C4-2B (cell line): ENCODE data around the gene SYT14.
"Not testable (repeated sequence)": the region's sequence is repeated elsewhere in the genome, so short reads cannot be mapped to it uniquely, and the experiment has no call there.

ENCODE experiments used
- H3K27ac ChIP-seq: fragments of 450-650 bp; 2 replicates; pipeline ENCODE4 v1.5.1; 2017
- CTCF ChIP-seq: fragments of 450-650 bp; conservative IDR thresholded peaks from 2 replicates; pipeline ENCODE4 v1.5.1; 2017; ENCODE audit warnings: mild to moderate bottlenecking
- ZFX ChIP-seq: fragments of 450-650 bp; IDR thresholded peaks from 2 replicates; pipeline ENCODE4 v1.6.1; 2017

SYT14 gene

GRCh38 chr1:210144736-210145135, 206.7 kb downstream of the SYT14 start:
- no peak overlapping the region for H3K27ac ChIP-seq
- TF ChIP-seq CTCF: no peak
- no peak for TF ChIP-seq ZFX

DNA sequence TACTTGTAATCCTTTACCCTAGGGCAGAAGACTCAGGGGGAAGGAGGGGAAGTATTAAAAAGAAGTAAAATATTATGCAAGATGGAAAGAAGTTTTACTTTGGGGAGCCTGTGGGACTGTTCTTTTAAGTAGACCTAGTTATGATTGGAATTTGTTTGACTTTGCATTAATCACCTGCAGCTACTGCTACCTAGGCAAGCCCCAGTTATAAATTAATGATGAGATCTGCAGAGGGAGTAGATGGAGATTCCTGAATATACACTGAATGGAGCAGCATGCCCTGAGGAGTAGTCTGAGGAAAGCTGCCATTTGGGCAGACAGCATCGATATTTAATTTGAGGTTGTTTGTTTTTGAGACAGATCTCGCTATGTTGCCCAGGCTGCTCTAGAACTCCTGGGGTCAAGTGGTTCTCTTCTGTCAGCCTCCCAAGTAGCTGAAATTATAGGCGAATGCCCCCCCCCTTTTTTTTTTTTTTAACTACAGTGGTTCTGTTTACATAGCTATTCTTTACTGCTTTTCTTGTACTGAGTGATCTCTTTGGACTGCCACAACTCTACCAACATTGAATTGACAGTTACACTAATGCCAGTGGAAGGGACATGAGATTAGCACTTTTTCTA, 213.1 kb downstream of the SYT14 start:
- no peak overlapping the region for H3K27ac ChIP-seq
- no peak for TF ChIP-seq CTCF
- no peak for TF ChIP-seq ZFX

DNA sequence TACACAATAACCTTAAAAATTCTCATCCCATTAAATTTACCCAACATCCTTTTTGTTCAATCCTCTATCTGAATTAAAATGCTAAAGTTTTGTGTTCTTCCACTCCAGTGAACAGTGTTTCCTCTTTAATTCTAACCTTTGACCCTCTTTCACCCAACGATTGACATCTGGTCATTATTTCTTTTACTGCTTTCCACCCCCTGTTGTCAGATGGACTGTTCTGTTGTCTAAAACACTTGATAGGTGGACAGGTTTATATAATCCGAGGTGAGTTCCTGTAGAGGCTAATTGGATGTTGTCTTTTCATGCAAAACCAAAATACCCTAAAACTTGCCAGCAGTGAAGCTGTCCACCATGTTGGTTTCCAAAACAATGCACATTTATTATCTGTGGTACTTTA, 221.2 kb downstream of the SYT14 start:
- H3K27ac ChIP-seq: no peak overlapping the region
- TF ChIP-seq CTCF: no peak
- no peak for TF ChIP-seq ZFX

DNA sequence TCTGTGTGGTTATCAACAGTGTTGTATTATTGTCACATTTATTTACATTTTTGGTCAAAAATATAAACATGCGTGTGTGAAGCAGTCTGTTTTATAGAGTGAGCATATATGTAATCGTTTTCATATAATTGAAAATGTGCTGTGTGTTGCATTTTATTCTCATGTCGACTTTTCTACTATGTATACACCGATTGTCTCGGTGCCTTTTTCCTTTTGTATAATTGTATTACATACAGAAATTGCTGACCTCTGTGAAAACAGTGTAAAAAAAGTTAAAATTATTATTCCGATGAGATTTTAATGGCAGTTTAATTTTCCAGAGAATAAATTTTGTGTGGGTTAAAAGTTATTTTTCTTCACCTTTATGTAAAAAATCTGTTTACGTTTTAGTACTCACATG, 232.2 kb downstream of the SYT14 start:
- TF ChIP-seq ZFX (no peak), CTCF (no peak)
- no peak overlapping the region for H3K27ac ChIP-seq

DNA sequence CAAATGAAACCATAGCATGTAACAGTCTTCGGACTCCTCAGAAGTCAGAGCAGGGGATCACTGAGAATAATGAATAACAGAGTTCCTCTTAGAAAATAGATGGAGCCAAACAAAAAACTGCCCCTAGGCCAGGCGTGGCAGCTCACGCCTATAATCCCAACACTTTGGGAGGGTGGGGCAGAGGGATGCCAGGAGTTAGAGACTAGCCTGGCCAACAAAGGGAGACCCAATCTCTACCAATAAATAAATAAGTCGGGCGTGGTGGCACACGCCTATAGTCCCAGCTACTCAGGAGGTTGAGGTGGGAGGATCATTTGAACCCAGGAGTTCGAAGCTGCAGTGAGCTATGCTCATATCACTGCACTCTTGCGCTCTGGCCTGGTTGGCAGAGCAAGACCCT, 236.1 kb downstream of the SYT14 start:
- no peak overlapping the region for H3K27ac ChIP-seq
- no peak for TF ChIP-seq CTCF
- TF ChIP-seq ZFX: no peak

- H3K27ac ChIP-seq: no peak overlapping the region
- TF ChIP-seq CTCF: no peak
- no peak for TF ChIP-seq ZFX
Observed at GRCh38 chr1:210185063-210185462, 247.0 kb downstream of the SYT14 start.

DNA sequence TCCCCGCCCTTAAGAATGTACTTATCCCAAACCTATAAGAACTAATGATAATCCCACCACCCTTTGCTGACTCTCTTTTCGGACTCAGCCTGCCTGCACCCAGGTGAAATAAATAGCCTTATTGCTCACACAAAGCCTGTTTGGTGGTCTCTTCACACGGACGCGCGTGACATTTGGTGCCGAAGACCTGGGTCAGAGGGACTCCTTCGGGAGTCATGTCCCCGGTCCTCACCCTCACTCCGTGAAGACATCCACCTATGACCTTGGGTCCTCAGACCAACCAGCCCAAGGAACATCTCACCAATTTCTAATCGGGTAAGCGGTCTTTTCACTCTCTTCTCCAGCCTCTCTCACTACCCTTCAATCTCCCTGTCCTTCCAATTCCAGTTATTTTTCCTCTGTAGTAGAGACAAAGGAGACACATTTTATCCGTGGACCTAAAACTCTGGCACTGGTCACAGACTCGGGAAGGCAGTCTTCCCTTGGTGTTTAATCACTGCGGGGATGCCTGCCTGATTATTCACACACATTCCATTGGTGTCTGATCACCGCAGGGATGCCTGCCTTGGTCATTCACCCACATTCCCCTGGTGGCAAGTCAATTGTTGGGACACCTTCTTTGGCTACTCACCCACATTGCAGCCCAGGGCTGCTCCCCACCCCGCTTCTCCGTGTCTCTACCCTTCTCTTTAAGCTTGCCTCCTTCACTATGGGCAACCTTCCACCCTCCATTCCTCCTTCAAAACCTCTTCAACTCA, 250.0 kb downstream of the SYT14 start:
- not testable (repeated sequence) for H3K27ac ChIP-seq

GRCh38 chr1:210189426-210189825, 251.4 kb downstream of the SYT14 start:
- H3K27ac ChIP-seq: no peak overlapping the region
- TF ChIP-seq CTCF: no peak
- TF ChIP-seq ZFX: no peak
